K562 treated with DMSO at 1 percent for 48 hours (cell line): ENCODE results near the gene SMPD4. TPM values are rescaled to one million over a fixed set of nuclear protein-coding genes. Genes with fewer than 3 reads are reported as not detected.

ENCODE experiments used
- total RNA-seq: library from RNA; unstranded; fragments of 300-600 nt; gene quantifications from 2 replicates; pipeline ENCODE4 v1.2.3, GENCODE V29; 2022; ENCODE audit warnings: low replicate concordance; ENCODE audit errors: extremely low read depth

Gene SMPD4
- total RNA-seq: not detected in 2 replicates

GRCh38 chr2:130181325-130181879 lies at the start of gene SMPD4:
TSS of gene SMPD4 (minus strand) at chr2:130181602. CDS start at chr2:130176592, 5,010 bp downstream.

GRCh38 chr2:130198343-130198742 lies 16.9 kb upstream of the SMPD4 start, which contains the start of gene TUBA3E:
TSS of gene TUBA3E (minus strand) at chr2:130198439. CDS start at chr2:130198360, 79 bp downstream.

GRCh38 chr2:130181880-130182682 lies 679 bp upstream of the SMPD4 start, which contains the start of gene MZT2B:
TSS of gene MZT2B (plus strand) at chr2:130182262. CDS start at chr2:130182283, 21 bp downstream.

GRCh38 chr2:130145006-130145414 lies 36.4 kb downstream of the SMPD4 start, which contains the start of gene CCDC74B:
TSS of gene CCDC74B (minus strand) at chr2:130145112. CDS start at chr2:130144996, 116 bp downstream.

GRCh38 chr2:130129120-130129829 lies 52.1 kb downstream of the SMPD4 start, which contains the start of gene POTEF:
TSS of gene POTEF (minus strand) at chr2:130129222. CDS start at chr2:130120515, 8,707 bp downstream.

Other genes starting within 250 kb of the SMPD4 start
- not detected in 2 replicates for gene RAB6C, start 201.9 kb downstream of the SMPD4 start, total RNA-seq
- gene POTEF, start 52.4 kb downstream of the SMPD4 start, total RNA-seq: not detected in 2 replicates
- gene CCDC74B, start 36.5 kb downstream of the SMPD4 start, total RNA-seq: not detected in 2 replicates
- not detected in 2 replicates for gene MZT2B, start 660 bp upstream of the SMPD4 start, total RNA-seq
- gene TUBA3E, start 16.8 kb upstream of the SMPD4 start, total RNA-seq: not detected in 2 replicates
- not detected in 2 replicates for gene IMP4, start 161.3 kb upstream of the SMPD4 start, total RNA-seq
- not detected in 2 replicates for gene PTPN18, start 174.5 kb upstream of the SMPD4 start, total RNA-seq